Measurements from ENCODE around the gene ARSA. TPM values are rescaled to one million over a fixed set of nuclear protein-coding genes. Genes with fewer than 3 reads are reported as not detected.

Gene ARSA
- total RNA-seq, 1 experiment from 2014 or later = 11.3 TPM

DNA sequence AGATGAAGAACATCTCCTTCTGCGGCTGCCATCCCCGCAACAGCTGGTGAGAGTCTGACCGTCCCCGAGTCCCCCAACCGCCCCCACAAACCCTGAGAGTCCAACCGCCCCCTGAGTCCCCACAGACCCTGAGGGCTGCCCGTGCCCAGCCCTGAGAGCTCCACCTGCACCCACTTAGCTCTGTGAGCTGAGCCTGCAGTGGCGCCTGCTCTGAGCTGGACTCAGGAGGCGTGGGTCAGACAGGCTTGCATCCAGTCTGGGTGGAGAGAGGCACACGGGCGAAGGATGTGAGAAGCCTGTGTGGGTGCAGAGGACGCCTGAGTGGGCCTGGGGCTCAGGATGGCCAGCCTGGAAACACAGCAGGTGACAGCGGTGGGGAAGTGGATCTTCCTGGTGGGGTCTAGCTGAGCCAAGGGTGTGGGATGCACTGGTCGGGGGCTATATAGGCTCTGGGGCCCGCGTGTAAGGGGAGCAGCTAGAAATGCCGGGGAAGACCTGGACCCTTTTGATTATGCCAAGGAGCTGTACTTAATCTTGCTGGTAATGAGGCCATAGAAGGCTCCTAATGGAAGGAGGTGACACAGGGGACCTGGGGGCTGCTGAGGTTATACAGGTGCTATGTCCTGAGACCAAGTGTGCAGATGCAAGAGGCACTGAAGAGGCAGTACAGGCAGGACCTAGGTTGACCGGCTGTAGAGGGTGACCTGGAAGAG is 20.9 kb downstream of the ARSA start:
- Histone ChIP-seq H3K4me3 (ENCODE audit: low read length) (no peak overlapping the region), H3K27ac (ENCODE audit: low read length) (no peak overlapping the region), H3K9me3 (ENCODE audit: low read length) (no peaks in the 10 kb centered on the region), H3K9me2 (replicated peaks; ENCODE audit: low read length) (no peaks in the 10 kb centered on the region), H3K27me3 (ENCODE audit: low read length) (no peaks in the 10 kb centered on the region), H4K20me1 (ENCODE audit: low read length) (no peaks in the 10 kb centered on the region), H3K79me2 (ENCODE audit: low read length) (no peaks in the 10 kb centered on the region), H2AFZ (ENCODE audit: low read length) (no peak overlapping the region), H3K9ac (ENCODE audit: low read length) (no peak overlapping the region), H3K4me2 (ENCODE audit: low read length) (no peak overlapping the region), H3F3A (ENCODE audit: low read length, unreplicated experiment) (no peaks in the 10 kb centered on the region), H3K36me3 (ENCODE audit: low read depth, low read length) (no peaks in the 10 kb centered on the region), H3K4me1 (ENCODE audit: insufficient read depth, low read length) (no peaks in the 10 kb centered on the region)
- BruUV-seq (replicated peaks) = no TSS peak
- ATAC-seq = no peak
- intact Hi-C loops (cut with micrococcal nuclease) = no loop called here
- DNase-seq = no peak
- ChIA-PET CTCF (no interaction called here), POLR2A (ENCODE audit: unreplicated experiment) (no interaction called here)
- TF ChIP-seq, protein P1, sequence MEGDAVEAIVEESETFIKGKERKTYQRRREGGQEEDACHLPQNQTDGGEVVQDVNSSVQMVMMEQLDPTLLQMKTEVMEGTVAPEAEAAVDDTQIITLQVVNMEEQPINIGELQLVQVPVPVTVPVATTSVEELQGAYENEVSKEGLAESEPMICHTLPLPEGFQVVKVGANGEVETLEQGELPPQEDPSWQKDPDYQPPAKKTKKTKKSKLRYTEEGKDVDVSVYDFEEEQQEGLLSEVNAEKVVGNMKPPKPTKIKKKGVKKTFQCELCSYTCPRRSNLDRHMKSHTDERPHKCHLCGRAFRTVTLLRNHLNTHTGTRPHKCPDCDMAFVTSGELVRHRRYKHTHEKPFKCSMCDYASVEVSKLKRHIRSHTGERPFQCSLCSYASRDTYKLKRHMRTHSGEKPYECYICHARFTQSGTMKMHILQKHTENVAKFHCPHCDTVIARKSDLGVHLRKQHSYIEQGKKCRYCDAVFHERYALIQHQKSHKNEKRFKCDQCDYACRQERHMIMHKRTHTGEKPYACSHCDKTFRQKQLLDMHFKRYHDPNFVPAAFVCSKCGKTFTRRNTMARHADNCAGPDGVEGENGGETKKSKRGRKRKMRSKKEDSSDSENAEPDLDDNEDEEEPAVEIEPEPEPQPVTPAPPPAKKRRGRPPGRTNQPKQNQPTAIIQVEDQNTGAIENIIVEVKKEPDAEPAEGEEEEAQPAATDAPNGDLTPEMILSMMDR (conservative IDR thresholded peaks at IDR 0.05; ENCODE audit: low read depth, low read length) = no peak
- TF ChIP-seq EZH2phosphoT487 (IDR thresholded peaks at IDR 0.05; ENCODE audit: borderline replicate concordance, low read length) (no peak), EZH2 (IDR thresholded peaks at IDR 0.05; ENCODE audit: low read length, unreplicated experiment) (no peak)

DNA sequence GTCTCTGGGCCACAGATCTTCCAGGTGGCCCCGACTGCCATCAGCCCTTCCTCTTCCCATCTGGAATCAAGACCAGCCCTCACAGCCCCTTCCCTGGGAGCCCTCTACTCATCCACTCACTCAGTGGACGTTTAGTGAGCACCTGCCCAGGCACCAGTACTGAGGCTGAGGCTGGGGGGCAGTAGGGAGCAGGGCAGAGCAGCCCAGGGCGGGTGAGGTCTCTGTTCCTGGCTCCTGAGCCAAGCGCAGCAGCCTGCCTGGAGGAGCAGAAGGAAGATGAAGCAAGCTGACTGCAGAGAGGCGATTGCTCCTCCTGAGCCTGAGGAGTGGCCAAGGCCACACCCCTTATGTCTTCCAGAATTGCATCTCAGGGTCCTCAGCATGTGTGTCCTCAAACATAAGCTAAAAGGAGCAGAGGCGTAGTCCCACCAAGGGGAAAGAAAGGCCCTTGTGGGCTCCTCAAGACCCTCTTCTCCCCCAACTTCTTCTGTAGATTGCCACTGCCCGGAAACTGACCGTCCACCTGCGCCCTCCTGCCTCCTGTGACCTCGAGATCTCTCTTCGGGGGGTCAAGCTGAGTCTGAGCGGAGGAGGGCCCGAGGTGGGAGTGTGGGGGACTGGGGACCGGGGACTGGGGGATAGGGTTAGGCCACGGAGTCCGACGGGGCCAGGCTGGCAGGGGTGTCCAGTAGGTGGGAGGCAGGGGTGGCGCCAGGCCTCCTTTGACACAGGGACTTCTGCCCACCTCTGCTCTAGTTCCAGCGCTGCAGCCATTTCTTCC is 21.6 kb downstream of the ARSA start:
- H3K4me1 ChIP-seq (ENCODE audit: insufficient read depth, low read length) = no peaks in the 10 kb centered on the region
- no peaks in the 10 kb centered on the region for H3F3A ChIP-seq (ENCODE audit: low read length, unreplicated experiment)
- H3K27ac ChIP-seq (ENCODE audit: low read length) = no peak overlapping the region
- H3K9me3 ChIP-seq (ENCODE audit: low read length) = no peaks in the 10 kb centered on the region
- H3K4me3 ChIP-seq (ENCODE audit: low read length) = no peak overlapping the region
- intact Hi-C loops (cut with micrococcal nuclease) = no loop called here
- no peak overlapping the region for H3K9ac ChIP-seq (ENCODE audit: low read length)
- no peaks in the 10 kb centered on the region for H3K9me2 ChIP-seq (replicated peaks; ENCODE audit: low read length)
- DNase-seq (no peak), ATAC-seq (no peak)
- ChIA-PET CTCF (no interaction called here), POLR2A (ENCODE audit: unreplicated experiment) (no interaction called here)
- H4K20me1 ChIP-seq (ENCODE audit: low read length) = no peaks in the 10 kb centered on the region
- no peak overlapping the region for H2AFZ ChIP-seq (ENCODE audit: low read length)
- no peaks in the 10 kb centered on the region for H3K27me3 ChIP-seq (ENCODE audit: low read length)
- no peaks in the 10 kb centered on the region for H3K36me3 ChIP-seq (ENCODE audit: low read depth, low read length)
- H3K79me2 ChIP-seq (ENCODE audit: low read length) = no peaks in the 10 kb centered on the region
- BruUV-seq (replicated peaks) = no TSS peak
- TF ChIP-seq EZH2phosphoT487 (IDR thresholded peaks at IDR 0.05; ENCODE audit: borderline replicate concordance, low read length) (no peak), EZH2 (IDR thresholded peaks at IDR 0.05; ENCODE audit: low read length, unreplicated experiment) (no peak)
- TF ChIP-seq, protein P1 (conservative IDR thresholded peaks at IDR 0.05; ENCODE audit: low read depth, low read length) = no peak
- no peak overlapping the region for H3K4me2 ChIP-seq (ENCODE audit: low read length)

DNA sequence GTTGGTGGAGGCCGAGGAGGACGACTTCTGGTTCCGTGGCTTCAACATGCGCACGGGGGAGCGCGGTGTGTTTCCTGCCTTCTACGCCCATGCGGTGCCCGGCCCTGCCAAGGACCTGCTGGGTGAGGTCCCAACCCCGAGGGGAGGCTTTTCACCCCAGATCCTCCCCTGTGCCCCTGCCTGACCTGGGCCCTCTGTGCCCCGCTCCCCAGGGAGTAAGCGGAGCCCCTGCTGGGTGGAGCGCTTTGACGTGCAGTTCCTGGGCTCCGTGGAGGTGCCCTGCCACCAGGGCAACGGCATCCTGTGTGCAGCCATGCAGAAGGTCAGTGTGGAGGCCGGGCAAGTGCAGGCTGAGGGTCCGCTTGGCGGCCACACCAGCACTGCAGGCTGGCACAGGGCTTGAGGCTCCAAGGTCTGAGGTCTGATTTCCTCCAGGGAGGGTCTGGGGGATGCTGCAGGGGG is 22.3 kb downstream of the ARSA start:
- Histone ChIP-seq H3K4me3 (ENCODE audit: low read length) (no peak overlapping the region), H3K9me3 (ENCODE audit: low read length) (no peaks in the 10 kb centered on the region), H3K27ac (ENCODE audit: low read length) (no peak overlapping the region), H3K4me1 (ENCODE audit: insufficient read depth, low read length) (no peaks in the 10 kb centered on the region), H3K9me2 (replicated peaks; ENCODE audit: low read length) (no peaks in the 10 kb centered on the region), H3K9ac (ENCODE audit: low read length) (no peak overlapping the region), H3F3A (ENCODE audit: low read length, unreplicated experiment) (no peaks in the 10 kb centered on the region), H3K27me3 (ENCODE audit: low read length) (no peaks in the 10 kb centered on the region), H3K36me3 (ENCODE audit: low read depth, low read length) (no peaks in the 10 kb centered on the region), H3K79me2 (ENCODE audit: low read length) (no peaks in the 10 kb centered on the region), H2AFZ (ENCODE audit: low read length) (no peak overlapping the region), H4K20me1 (ENCODE audit: low read length) (no peaks in the 10 kb centered on the region), H3K4me2 (ENCODE audit: low read length) (no peak overlapping the region)
- intact Hi-C loops (cut with micrococcal nuclease) = no loop called here
- ATAC-seq (no peak), DNase-seq (no peak)
- no TSS peak for BruUV-seq (replicated peaks)
- no peak for TF ChIP-seq EZH2phosphoT487 (IDR thresholded peaks at IDR 0.05; ENCODE audit: borderline replicate concordance, low read length)
- TF ChIP-seq EZH2 (IDR thresholded peaks at IDR 0.05; ENCODE audit: low read length, unreplicated experiment) = no peak
- TF ChIP-seq, protein P1 (conservative IDR thresholded peaks at IDR 0.05; ENCODE audit: low read depth, low read length) = no peak
- ChIA-PET CTCF (no interaction called here), POLR2A (ENCODE audit: unreplicated experiment) (no interaction called here)
